Astrocyte (in vitro differentiated cells and primary cell): Measurements from ENCODE around the gene THPO.

Experiments
- CTCF ChIP-seq: IDR thresholded peaks from 2 replicates; pipeline ENCODE4 v1.5.1; 2011; ENCODE audit warnings: low read depth, mild to moderate bottlenecking, inconsistent platforms, low read length, moderate library complexity; ENCODE audit not compliant: insufficient read depth
- EZH2 ChIP-seq: IDR thresholded peaks from 2 replicates; pipeline ENCODE4 v1.6.1; 2012; ENCODE audit warnings: mild to moderate bottlenecking, low read length, inconsistent platforms; ENCODE audit not compliant: insufficient read depth

DNA sequence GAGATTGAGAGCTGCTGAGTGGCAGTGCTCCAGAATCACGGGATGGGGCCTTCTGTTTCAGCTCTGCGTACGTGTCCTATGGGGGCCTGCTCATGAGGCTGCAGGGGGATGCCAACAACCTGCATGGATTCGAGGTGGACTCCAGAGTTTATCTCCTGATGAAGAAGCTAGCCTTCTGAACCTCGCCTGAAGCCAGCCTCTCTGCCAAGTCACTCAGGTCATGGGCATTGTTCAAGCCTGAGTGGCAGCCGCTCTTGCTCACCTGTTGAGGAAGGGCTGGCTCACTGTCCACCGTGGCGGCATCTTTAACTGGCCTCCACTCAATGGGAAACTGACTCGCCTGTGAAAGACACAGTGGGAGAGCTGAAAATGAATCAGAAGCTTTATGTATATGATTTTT, 9.9 kb downstream of the THPO start:
- TF ChIP-seq CTCF (no peak), EZH2 (no peak)
